Renal cortex interstitium (tissue), 11 donors: ENCODE results near the gene SEC62. TPM values are rescaled to one million over a fixed set of nuclear protein-coding genes. Genes with fewer than 3 reads are reported as not detected.

Experiments used
- DNase-seq, 11 donors: peaks; one replicate each; pipeline ENCODE4 v3.0.0-alpha.2; 2013; ENCODE audit warnings: low read depth in 9 of 11, low spot score in 4 of 11; ENCODE audit errors: extremely low read depth in 1 of 11
- polyA plus RNA-seq, 3 donors: library from polyadenylated mRNA; unstranded; fragments of 120-200 nt; gene quantifications; one replicate each; pipeline ENCODE4 v1.2.1, GENCODE V29; 2013; ENCODE audit not compliant: insufficient read length in 3 of 3

Gene SEC62
- polyA plus RNA-seq, 3 donors, result 162 to 201 (median 195) TPM

GRCh38 chr3:170043506-170043905 is 76.9 kb downstream of the SEC62 start:
- DNase-seq, result no peak

GRCh38 chr3:170044271-170044670 is 77.7 kb downstream of the SEC62 start:
- DNase-seq, result no peak

- DNase-seq, result no peak
These were observed 78.2 kb downstream of the SEC62 start for GRCh38 chr3:170044795-170045244.

- DNase-seq, result no peak
These were observed 79.9 kb downstream of the SEC62 start for GRCh38 chr3:170046269-170047132.

- DNase-seq, result no peak
These were observed 80.5 kb downstream of the SEC62 start for GRCh38 chr3:170047133-170047404.

Other genes with a start within 250 kb of the SEC62 start
- under 1 TPM in 1 of 3 donors, not detected in 2; 0.39 TPM for gene TERC, start 201.7 kb upstream of the SEC62 start, polyA plus RNA-seq
- 1 to 10 TPM; 4.4 to 5.4 (median 4.5) TPM for gene ACTRT3, start 197.2 kb upstream of the SEC62 start, polyA plus RNA-seq
- 10 to 100 TPM; 26.1 to 32.2 (median 27.2) TPM for gene MYNN, start 193.4 kb upstream of the SEC62 start, polyA plus RNA-seq
- gene LRRIQ4, start 153.9 kb upstream of the SEC62 start, polyA plus RNA-seq, result under 1 TPM; 0.13 to 0.17 (median 0.14) TPM
- 10 to 100 TPM in 2 of 3 donors, 1 to 10 TPM in 1; 9.5 to 18.8 (median 12.3) TPM for gene LRRC34, start 153.9 kb upstream of the SEC62 start, polyA plus RNA-seq
- gene LRRC31, start 96.9 kb upstream of the SEC62 start, polyA plus RNA-seq, result under 1 TPM; 0.17 to 0.36 (median 0.33) TPM
- gene SAMD7, start 55.2 kb upstream of the SEC62 start, polyA plus RNA-seq, result not detected
- gene GPR160, start 71.2 kb downstream of the SEC62 start, polyA plus RNA-seq, result 10 to 100 TPM; 25.3 to 43.6 (median 32.5) TPM
- gene PHC3, start 214.9 kb downstream of the SEC62 start, polyA plus RNA-seq, result 10 to 100 TPM; 22.1 to 35.4 (median 29.4) TPM